A549 treated with AZD2906 at 1 μM for 4 hours (cell line): Measurements from ENCODE around the gene CT45A5. TPM values are rescaled to one million over a fixed set of nuclear protein-coding genes. Genes with fewer than 3 reads are reported as not detected.

ENCODE experiments used
- total RNA-seq: library from RNA; stranded (reverse); fragments of 200-300 nt; extraction: Qiagen RNA extraction; gene quantifications from 5 replicates; pipeline ENCODE4 v1.2.3, GENCODE V29; 2022

CT45A5 gene
- 0.08 to 0.13 TPM (median 0.09 TPM) in 3 of 5 replicates, not detected in the others for total RNA-seq

GRCh38 chrX:135785403-135785802 is at the start of gene CT45A5:
CT45A5 (minus strand) TSS chrX:135785503; CDS start chrX:135781729, 3,774 bp downstream.

GRCh38 chrX:135819912-135820311 is 34.6 kb upstream of the CT45A5 start, which contains the start of gene CT45A2:
CT45A2 (minus strand) TSS chrX:135820012; CDS start chrX:135816265, 3,747 bp downstream.

GRCh38 chrX:135802687-135803086 is 17.4 kb upstream of the CT45A5 start, which contains the start of gene CT45A6:
CT45A6 (minus strand) TSS chrX:135802787; CDS start chrX:135798993, 3,794 bp downstream.

GRCh38 chrX:135768091-135768490 is 17.2 kb downstream of the CT45A5 start, which contains the start of gene CT45A3:
CT45A3 (minus strand) TSS chrX:135768191; CDS start chrX:135764444, 3,747 bp downstream.

Other genes with a start within 250 kb of the CT45A5 start
- gene CT45A1, start 71.9 kb downstream of the CT45A5 start, total RNA-seq, result 0.07 TPM in 1 of 5 replicates, not detected in the others
- gene CT45A3, start 17.3 kb downstream of the CT45A5 start, total RNA-seq, result 0.15 to 0.29 TPM (median 0.19 TPM) in 4 of 5 replicates, not detected in the other
- not detected in 5 replicates for gene CT45A6, start 17.3 kb upstream of the CT45A5 start, total RNA-seq
- not detected in 5 replicates for gene CT45A2, start 34.5 kb upstream of the CT45A5 start, total RNA-seq
- gene CT45A7, start 51.8 kb upstream of the CT45A5 start, total RNA-seq, result not detected in 5 replicates
- gene CT45A8, start 69.0 kb upstream of the CT45A5 start, total RNA-seq, result not detected in 5 replicates
- not detected in 5 replicates for gene CT45A9, start 86.3 kb upstream of the CT45A5 start, total RNA-seq
- 0.19 to 0.56 TPM (median 0.32 TPM) in 4 of 5 replicates, not detected in the other for gene CT45A10, start 107.9 kb upstream of the CT45A5 start, total RNA-seq
- gene SAGE1, start 108.2 kb upstream of the CT45A5 start, total RNA-seq, result 0.02 to 0.03 TPM (median 0.03 TPM) in 4 of 5 replicates, not detected in the other
- 15.8 to 18.3 TPM (median 17.7 TPM) in 5 replicates for gene MMGT1, start 188.5 kb upstream of the CT45A5 start, total RNA-seq
- 7.3 to 9.7 TPM (median 8.5 TPM) in 5 replicates for gene SLC9A6, start 199.9 kb upstream of the CT45A5 start, total RNA-seq